H1 (cell line): ENCODE measurements around the gene CST4. TPM values are rescaled to one million over a fixed set of nuclear protein-coding genes. Genes with fewer than 3 reads are reported as not detected.

ENCODE experiments used
- CTCF ChIA-PET: fragments of 300-600 bp; sonication (Branson Sonifier 250); formaldehyde crosslinking; loops from one replicate; lab custom pipeline; 2021; ENCODE audit not compliant: partially characterized antibody; lab: Charles Lee
- POLR2A ChIA-PET: fragments of 300-600 bp; sonication (Branson Sonifier 250); formaldehyde crosslinking; loops from one replicate; lab custom pipeline; 2021; ENCODE audit warnings: inconsistent platforms; ENCODE audit not compliant: partially characterized antibody; lab: Charles Lee
- DNase-seq, 2 experiments: peaks; one replicate each; pipeline versions ENCODE4 v3.0.0 to v3.0.0-alpha.2; 2010 to 2022; ENCODE audit warnings: low spot score in 2 of 2, low read depth in 1 of 2, mixed read lengths in 1 of 2
- FAIRE-seq: peaks from 2 replicates; lab custom pipeline; 2011; peaks lifted over from hg19 to GRCh38; lab: Jason Lieb, UNC
- H2AFZ ChIP-seq: 2 replicates; pipeline ENCODE4 v1.8.1; 2012; ENCODE audit warnings: low read length, inconsistent platforms
- H2AK5ac ChIP-seq: 2 replicates; pipeline ENCODE4 v1.6.1; 2013; ENCODE audit warnings: low read depth, low read length
- H2BK120ac ChIP-seq: replicated peaks from 2 replicates; pipeline ENCODE3; 2013; ENCODE audit warnings: low read depth, low read length, inconsistent platforms
- H2BK12ac ChIP-seq: 2 replicates; pipeline ENCODE4 v1.6.1; 2013; ENCODE audit warnings: low read depth, low read length
- H2BK15ac ChIP-seq: 2 replicates; pipeline ENCODE4 v1.6.1; 2013; ENCODE audit warnings: low read length
- H2BK20ac ChIP-seq: 2 replicates; pipeline ENCODE4 v1.6.1; 2013; ENCODE audit warnings: low read length
- H2BK5ac ChIP-seq: 2 replicates; pipeline ENCODE4 v1.6.1; 2013; ENCODE audit warnings: low read depth, low read length
- H3K14ac ChIP-seq: 2 replicates; pipeline ENCODE4 v1.6.1; 2013; ENCODE audit warnings: inconsistent platforms; ENCODE audit not compliant: insufficient read length
- H3K18ac ChIP-seq: 2 replicates; pipeline ENCODE4 v1.6.1; 2013; ENCODE audit warnings: low read length; ENCODE audit errors: extremely low read depth
- H3K23ac ChIP-seq: 2 replicates; pipeline ENCODE4 v1.6.1; 2013; ENCODE audit warnings: inconsistent platforms; ENCODE audit not compliant: insufficient read length
- H3K23me2 ChIP-seq: 2 replicates; pipeline ENCODE4 v1.6.1; 2013; ENCODE audit warnings: low read depth, low read length
- H3K27ac ChIP-seq: 2 replicates; pipeline ENCODE4 v1.6.1; 2011; ENCODE audit warnings: low read depth, low read length, inconsistent platforms
- H3K27me3 ChIP-seq, 4 experiments: replicated peaks in 1 of 4; 1 replicate in 1 of 4; 2 replicates in 3 of 4; pipeline versions ENCODE4 v1.6.1 to v1.8.1; 2011 to 2013; ENCODE audit warnings: low read length in 3 of 4, mild to moderate bottlenecking in 3 of 4, inconsistent platforms in 2 of 4, mixed read lengths in 2 of 4, moderate library complexity in 1 of 4; ENCODE audit not compliant: control insufficient read depth in 3 of 4, insufficient read depth in 3 of 4; ENCODE audit errors: extremely low read depth in 1 of 4
- H3K36me3 ChIP-seq, 4 experiments: 2 replicates each; pipeline versions ENCODE4 v1.6.1 to v1.8.1; 2011 to 2013; ENCODE audit warnings: mild to moderate bottlenecking in 4 of 4, low read length in 3 of 4, moderate library complexity in 2 of 4, control low read depth in 1 of 4, inconsistent platforms in 1 of 4; ENCODE audit not compliant: insufficient read depth in 4 of 4, control insufficient read depth in 2 of 4
- H3K4ac ChIP-seq: replicated peaks from 2 replicates; pipeline ENCODE3; 2013; ENCODE audit warnings: low read length, low read depth, mixed read lengths, inconsistent platforms; ENCODE audit not compliant: insufficient read length
- H3K4me1 ChIP-seq, 4 experiments: replicated peaks in 1 of 4; 1 replicate in 1 of 4; 2 replicates in 3 of 4; pipeline versions ENCODE4 v1.6.1 to v1.8.1; 2011 to 2013; ENCODE audit warnings: low read length in 3 of 4, inconsistent platforms in 2 of 4, mixed read lengths in 1 of 4; ENCODE audit not compliant: insufficient read depth in 4 of 4, control insufficient read depth in 3 of 4
- H3K4me2 ChIP-seq, 2 experiments: 2 replicates each; pipeline versions ENCODE4 v1.6.1 to v1.8.1; 2011 to 2013; ENCODE audit warnings: low read depth in 2 of 2, low read length in 2 of 2, control low read depth in 1 of 2, inconsistent platforms in 1 of 2, mild to moderate bottlenecking in 1 of 2; ENCODE audit not compliant: insufficient read depth in 1 of 2
- H3K4me3 ChIP-seq, 4 experiments: fragments of 200-600, 300-600 bp in 1 of 4; sonication (generic), shearing (Covaris generic), sonication (Bioruptor Twin) in 1 of 4; 2 replicates each; pipeline versions ENCODE4 v1.5.1 to v1.8.1; 2011 to 2016; ENCODE audit warnings: low read length in 4 of 4, low read depth in 3 of 4, control low read depth in 2 of 4, inconsistent platforms in 2 of 4, mild to moderate bottlenecking in 2 of 4, mixed read lengths in 1 of 4, moderate library complexity in 1 of 4; ENCODE audit not compliant: insufficient read depth in 2 of 4; ENCODE audit errors: extremely low read depth in 1 of 4
- H3K56ac ChIP-seq: replicated peaks from 2 replicates; pipeline ENCODE3; 2013; ENCODE audit warnings: low read depth, mild to moderate bottlenecking, mixed read lengths, low read length, inconsistent platforms; ENCODE audit not compliant: insufficient read length
- H3K79me1 ChIP-seq: 2 replicates; pipeline ENCODE4 v1.6.1; 2013; ENCODE audit warnings: low read depth, low read length, control low read depth
- H3K79me2 ChIP-seq, 2 experiments: 2 replicates each; pipeline versions ENCODE4 v1.6.1 to v1.8.1; 2012 to 2013; ENCODE audit warnings: low read length in 2 of 2, mild to moderate bottlenecking in 2 of 2, inconsistent platforms in 1 of 2; ENCODE audit not compliant: insufficient read depth in 2 of 2, control insufficient read depth in 1 of 2
- H3K9ac ChIP-seq, 4 experiments: replicated peaks in 1 of 4; 1 replicate in 1 of 4; 2 replicates in 3 of 4; pipeline versions ENCODE4 v1.6.1 to v1.8.1; 2011 to 2013; ENCODE audit warnings: low read depth in 3 of 4, low read length in 3 of 4, control low read depth in 2 of 4, mild to moderate bottlenecking in 2 of 4, moderate library complexity in 2 of 4, inconsistent platforms in 1 of 4; ENCODE audit errors: extremely low read depth in 1 of 4
- H3K9me3 ChIP-seq, 2 experiments: 2 replicates each; pipeline versions ENCODE4 v1.6.1 to v1.8.1; 2012 to 2013; ENCODE audit warnings: mild to moderate bottlenecking in 2 of 2, moderate library complexity in 2 of 2, control low read depth in 1 of 2, inconsistent platforms in 1 of 2, low read depth in 1 of 2, low read length in 1 of 2, mixed read lengths in 1 of 2; ENCODE audit not compliant: insufficient read depth in 2 of 2
- H4K20me1 ChIP-seq, 2 experiments: replicated peaks in 1 of 2; 2 replicates each; pipeline versions ENCODE3 to v1.8.1; 2011 to 2013; ENCODE audit warnings: inconsistent platforms in 2 of 2, low read length in 2 of 2, mild to moderate bottlenecking in 1 of 2; ENCODE audit not compliant: insufficient read depth in 2 of 2, control insufficient read depth in 1 of 2
- H4K5ac ChIP-seq: 2 replicates; pipeline ENCODE4 v1.6.1; 2013; ENCODE audit warnings: low read length, low read depth, mixed read lengths, inconsistent platforms; ENCODE audit not compliant: insufficient read length
- H4K8ac ChIP-seq: 2 replicates; pipeline ENCODE4 v1.8.0; 2013; ENCODE audit warnings: mild to moderate bottlenecking, moderate library complexity, low read length, inconsistent platforms; ENCODE audit not compliant: insufficient read depth; ENCODE audit errors: extremely low read depth
- H4K91ac ChIP-seq: replicated peaks from 2 replicates; pipeline ENCODE3; 2013; ENCODE audit warnings: low read length, mixed read lengths, inconsistent platforms; ENCODE audit not compliant: insufficient read length
- CTBP2 ChIP-seq: IDR thresholded peaks from 2 replicates; pipeline ENCODE4 v1.7.0; 2011; ENCODE audit warnings: borderline replicate concordance, mild to moderate bottlenecking, moderate library complexity, mixed read lengths, low read length; ENCODE audit not compliant: insufficient read depth, insufficient read length
- MAX ChIP-seq: IDR thresholded peaks from 2 replicates; pipeline ENCODE4 v1.6.1; 2012; ENCODE audit warnings: inconsistent platforms
- WGBS, 2 experiments: shearing (Covaris generic) in 1 of 2; methylation state at CpG; one replicate each; pipeline versions ENCODE4 v1.1.6 to v1.1.7; 2013 to 2015; ENCODE audit warnings: low lambda C conversion rate in 2 of 2, mixed read lengths in 2 of 2, inconsistent platforms in 1 of 2, low coverage in 1 of 2, missing lambda C conversion rate in 1 of 2; ENCODE audit not compliant: insufficient replicate concordance in 2 of 2, insufficient coverage in 1 of 2, insufficient read length in 1 of 2; ENCODE audit errors: extremely low coverage in 1 of 2, missing lambda C conversion rate in 1 of 2; 5-methylcytosine and 5-hydroxymethylcytosine counted together
- polyA plus RNA-seq, 7 experiments: library from polyadenylated mRNA; depleted of rRNA in 3 of 7; stranded (reverse) in 5 of 7; unstranded in 2 of 7; fragments of >200 nt in 5 of 7; fragments of 200-250 nt in 2 of 7; gene quantifications; 1 replicate in 5 of 7; 2 replicates in 1 of 7; 4 replicates in 1 of 7; pipeline versions ENCODE4 v1.2.1 to v1.2.3, GENCODE V29; 2011 to 2013; ENCODE audit warnings: missing spikeins in 2 of 7, mixed read lengths in 2 of 7
- total RNA-seq: library from RNA; stranded (reverse); fragmentation: NEBNext Ultra II Directional; extraction: Animal tissue kit (Norgen Biotek cat#: 25700); gene quantifications from 2 replicates; pipeline ENCODE4 v1.2.1, GENCODE V29; 2021

CST4 gene
- total and polyA plus RNA-seq, 2 of the 8 experiments (the other 6 are each of a cell fraction or from before 2014, with no cell fraction given), result not detected

- Histone ChIP-seq H2AK5ac (0 out of 2 replicates have a peak overlapping the region, but pooled peaks have one; percentile 13), H3K4me2 (no peak overlapping the region), H3K56ac (peak overlapping the region; percentile 83), H3K9me3 (no peaks in the 10 kb centered on the region), H2BK5ac (peak overlapping the region; percentile 18; the same call in 1 of the 2 replicates), H2BK12ac (no peak overlapping the region), H4K8ac (no peak overlapping the region), H3K4me1 (peaks cover 0 to 3% (median 0%) of the 10 kb centered on the region in 4 experiments; a peak in 2 of 7 replicates), H3K18ac (no peak overlapping the region), H3K4me3 (no peak overlapping the region), H4K20me1 (peaks cover 0 to 3% of the 10 kb centered on the region in 2 experiments), H2BK120ac (no peak overlapping the region), H3K4ac (no peak overlapping the region), H3K36me3 (no peaks in the 10 kb centered on the region), H3K23ac (no peak overlapping the region), H4K5ac (no peak overlapping the region), H3K79me1 (no peaks in the 10 kb centered on the region), H3K27me3 (no peaks in the 10 kb centered on the region), H3K79me2 (no peaks in the 10 kb centered on the region), H2AFZ (no peak overlapping the region), H3K23me2 (peaks cover 5% of the 10 kb centered on the region), H2BK20ac (no peak overlapping the region), H3K9ac (no peak overlapping the region), H3K14ac (no peak overlapping the region), H2BK15ac (peak overlapping the region; percentile 9; the same call in 1 of the 2 replicates), H3K27ac (no peak overlapping the region), H4K91ac (no peak overlapping the region)
- no peak for FAIRE-seq
- no peak for DNase-seq
- TF ChIP-seq MAX, result no peak
- TF ChIP-seq CTBP2, result no peak
- WGBS, 2 experiments, result 84% methylated on average over 8 of the region's 8 CpGs; no CpG with 5 or more reads in 1 of the 2 experiments
- ChIA-PET CTCF (interaction anchor here (0.9 kb wide), 1 partner anchor 11 kb away, joined by 3 read pairs; no protein-coding TSS in a partner anchor), POLR2A (no interaction called here)
These were observed 28.6 kb downstream of the CST4 start for GRCh38 chr20:23659989-23660837.
